HepG2 (cell line): ENCODE results near the gene MIPEP.

ENCODE experiments used
- CERS6 ChIP-seq: sonication (generic); formaldehyde crosslinking; IDR thresholded peaks from 2 replicates; pipeline ENCODE4 v1.5.0; 2020; ENCODE audit warnings: missing genetic modification reagents
- IKZF1 ChIP-seq: fragments of 450-650 bp; IDR thresholded peaks from 2 replicates; pipeline ENCODE4 v1.7.1; 2016
- MAZ ChIP-seq, 2 experiments: sonication (generic) in 1 of 2; formaldehyde crosslinking in 1 of 2; IDR thresholded peaks; 2 replicates each; pipeline versions ENCODE4 v1.5.0 to v1.6.1; 2012 to 2020; ENCODE audit warnings: low read depth in 2 of 2, mild to moderate bottlenecking in 2 of 2, borderline replicate concordance in 1 of 2, improper control_type of control experiment in 1 of 2, low read length in 1 of 2, missing genetic modification reagents in 1 of 2, moderate library complexity in 1 of 2
- MXD4 ChIP-seq: IDR thresholded peaks from 2 replicates; pipeline ENCODE4 v1.6.1; 2016; ENCODE audit warnings: mild to moderate bottlenecking, missing biosample characterization, missing genetic modification reagents
- PRMT3 ChIP-seq: sonication (generic); formaldehyde crosslinking; IDR thresholded peaks from 2 replicates; pipeline ENCODE4 v1.8.1; 2022; ENCODE audit warnings: low read depth, mild to moderate bottlenecking, moderate library complexity, missing genetic modification reagents, borderline replicate concordance
- REST ChIP-seq, 2 experiments: IDR thresholded peaks; 2 replicates each; pipeline ENCODE4 v1.6.1; 2011 to 2012; ENCODE audit warnings: low read length in 2 of 2, borderline replicate concordance in 1 of 2, low read depth in 1 of 2, mild to moderate bottlenecking in 1 of 2, moderate library complexity in 1 of 2
- RNF219 ChIP-seq: sonication (generic); formaldehyde crosslinking; IDR thresholded peaks from 2 replicates; pipeline ENCODE4 v1.5.0; 2020; ENCODE audit warnings: mild to moderate bottlenecking, missing genetic modification reagents
- ZNF460 ChIP-seq: sonication (generic); formaldehyde crosslinking; IDR thresholded peaks from 2 replicates; pipeline ENCODE4 v1.5.1; 2020; ENCODE audit warnings: missing genetic modification reagents, mild to moderate bottlenecking, borderline replicate concordance
- ZNF607 ChIP-seq: sonication (generic); formaldehyde crosslinking; IDR thresholded peaks from 2 replicates; pipeline ENCODE4 v1.5.1; 2020; ENCODE audit warnings: missing genetic modification reagents, mild to moderate bottlenecking, borderline replicate concordance
- ZNF687 ChIP-seq: sonication (generic); formaldehyde crosslinking; IDR thresholded peaks from 2 replicates; pipeline ENCODE4 v1.5.1; 2020; ENCODE audit warnings: mild to moderate bottlenecking, missing genetic modification reagents, moderate library complexity

- TF ChIP-seq ZNF607 (CRISPR knock-in tag): no peak
- TF ChIP-seq REST (IDR thresholded peaks at IDR 0.05; ENCODE audit: borderline replicate concordance in 1 of 2, low read depth in 1 of 2, low read length in 2 of 2): no peak
- TF ChIP-seq ZNF460 (CRISPR knock-in tag): no peak
- TF ChIP-seq CERS6 (CRISPR knock-in tag): no peak
- no peak for TF ChIP-seq ZNF687 (CRISPR knock-in tag)
- no peak for TF ChIP-seq PRMT3 (CRISPR knock-in tag)
- TF ChIP-seq MAZ (IDR thresholded peaks at IDR 0.05; ENCODE audit: borderline replicate concordance, low read depth, low read length): no peak
- TF ChIP-seq MAZ (CRISPR knock-in tag; IDR thresholded peaks at IDR 0.05; ENCODE audit: low read depth): no peak
- TF ChIP-seq IKZF1: no peak
- no peak for TF ChIP-seq MXD4 (CRISPR knock-in tag)
- no peak for TF ChIP-seq RNF219
These were observed 153.9 kb downstream of the MIPEP start for GRCh38 chr13:23735329-23735728.
